Measurements from ENCODE around the gene HAPLN1. TPM values are rescaled to one million over a fixed set of nuclear protein-coding genes. Genes with fewer than 3 reads are reported as not detected.

Gene HAPLN1
- polyA plus RNA-seq, 2 of the 4 experiments (the other 2 are of a cell fraction): not detected

DNA sequence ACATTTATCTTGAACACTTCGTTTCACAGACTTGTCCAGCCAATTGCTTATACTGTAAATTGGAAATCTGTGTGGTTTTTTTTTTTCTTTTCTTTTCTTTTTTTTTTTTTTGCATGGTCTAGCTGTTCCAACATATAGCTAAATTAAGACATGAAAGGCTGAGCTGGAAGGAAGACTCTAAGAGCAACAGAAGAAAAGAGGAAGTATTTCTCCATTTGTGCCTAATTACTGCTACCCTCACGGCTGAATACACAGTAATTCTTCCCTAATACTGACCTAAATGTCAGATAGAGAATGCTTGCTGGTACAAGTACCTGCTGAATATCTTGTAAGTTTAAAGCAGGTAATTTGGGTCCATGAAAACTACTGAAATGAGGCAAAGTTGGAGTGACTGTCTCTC is 11.0 kb upstream of the HAPLN1 start:
- Histone ChIP-seq H3K9me3 (no peaks in the 10 kb centered on the region), H3K27ac (no peak overlapping the region), H3K4me2 (no peak overlapping the region), H3K4me1 (no peaks in the 10 kb centered on the region), H3K4me3 (no peak overlapping the region)
- ChIA-PET POLR2A (no interaction called here), CTCF (interaction anchor here (1.4 to 1.7 kb wide), 2 partner anchors 10 to 19 kb away, joined by 4 to 5 read pairs; no protein-coding TSS in a partner anchor)
- no peak for TF ChIP-seq GATA3 (IDR thresholded peaks at IDR 0.05; ENCODE audit: borderline replicate concordance)
- TF ChIP-seq RAD21 (conservative IDR thresholded peaks at IDR 0.05 in 1 of 2, IDR thresholded peaks at IDR 0.05 in 1 of 2): no peak
- no peak for TF ChIP-seq ZSCAN20 (CRISPR knock-in tag; IDR thresholded peaks at IDR 0.05)
- TF ChIP-seq ESRRA (IDR thresholded peaks at IDR 0.05; ENCODE audit: borderline replicate concordance, low read length): no peak
- no peak for TF ChIP-seq SREBF2 (IDR thresholded peaks at IDR 0.05)
- no peak for TF ChIP-seq ELK1 (IDR thresholded peaks at IDR 0.05; ENCODE audit: low read depth, low read length)
- TF ChIP-seq MAZ (IDR thresholded peaks at IDR 0.05; ENCODE audit: borderline replicate concordance, low read depth, low read length): no peak
- no peak for TF ChIP-seq ZFP36 (IDR thresholded peaks at IDR 0.05; ENCODE audit: borderline replicate concordance, partially characterized antibody)
- DNase-seq (ENCODE audit: low read depth in 1 of 2, low spot score in 1 of 2) (no peak), FAIRE-seq (no peak), ATAC-seq (no peak)
- WGBS (ENCODE audit: missing lambda C conversion rate): 39% methylated on average over 2 of the region's 2 CpGs

- H3K27ac ChIP-seq: no peak overlapping the region
- no peaks in the 10 kb centered on the region for H3K4me1 ChIP-seq
- CTCF ChIA-PET: no interaction called here
- no peak overlapping the region for H3K4me3 ChIP-seq
- H3K4me2 ChIP-seq: no peak overlapping the region
- no peaks in the 10 kb centered on the region for H3K9me3 ChIP-seq
- DNase-seq (ENCODE audit: low read depth in 1 of 2, low spot score in 1 of 2) (no peak), ATAC-seq (no peak), FAIRE-seq (no peak)
- POLR2A ChIA-PET: no interaction called here
- TF ChIP-seq REST (IDR thresholded peaks at IDR 0.05) (no peak), HMGXB4 (CRISPR knock-in tag; IDR thresholded peaks at IDR 0.05; ENCODE audit: borderline replicate concordance) (no peak), HDAC2 (IDR thresholded peaks at IDR 0.05) (no peak)
These were observed 8.7 kb upstream of the HAPLN1 start for GRCh38 chr5:83729362-83729761.

DNA sequence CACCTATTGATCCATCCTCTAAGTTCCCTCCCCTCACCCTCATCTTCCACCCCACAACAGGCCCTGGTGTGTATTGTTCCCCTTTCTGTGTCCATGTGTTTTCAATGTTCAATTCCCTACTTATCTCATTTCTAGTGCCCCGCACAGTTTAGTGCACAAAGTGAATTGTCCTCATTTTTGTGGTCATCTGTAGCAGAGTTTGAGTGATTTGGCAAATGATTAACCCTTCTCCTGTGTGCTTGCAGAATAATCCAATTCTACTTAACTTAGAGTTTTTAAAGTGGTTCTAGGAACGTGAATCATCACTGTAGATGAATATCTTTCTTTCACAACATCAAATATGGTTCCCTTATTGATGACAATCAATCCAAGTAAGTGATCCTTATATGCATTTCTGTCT is 6.3 kb upstream of the HAPLN1 start:
- CTCF ChIA-PET: no interaction called here
- H3K27ac ChIP-seq: no peak overlapping the region
- 22% methylated on average over 2 of the region's 2 CpGs for WGBS (ENCODE audit: missing lambda C conversion rate)
- FAIRE-seq: no peak
- 0 out of 3 replicates have a peak, but pooled peaks cover 4% of the 10 kb centered on the region for H3K4me1 ChIP-seq
- POLR2A ChIA-PET: no interaction called here
- no peaks in the 10 kb centered on the region for H3K9me3 ChIP-seq
- no peak overlapping the region for H3K4me3 ChIP-seq
- H3K4me2 ChIP-seq: no peak overlapping the region
- no peak for DNase-seq (ENCODE audit: low read depth in 1 of 2, low spot score in 1 of 2)
- no peak for ATAC-seq
- TF ChIP-seq ESRRA (IDR thresholded peaks at IDR 0.05; ENCODE audit: borderline replicate concordance, low read length) (no peak), TFCP2L1 (CRISPR knock-in tag; IDR thresholded peaks at IDR 0.05) (no peak), USF2 (IDR thresholded peaks at IDR 0.05) (no peak), SMC3 (IDR thresholded peaks at IDR 0.05) (no peak), CBX2 (IDR thresholded peaks at IDR 0.05; ENCODE audit: borderline replicate concordance, low read depth) (no peak), JUNB (IDR thresholded peaks at IDR 0.05) (no peak), GATA3 (IDR thresholded peaks at IDR 0.05; ENCODE audit: borderline replicate concordance) (no peak), POLR2AphosphoS2 (conservative IDR thresholded peaks at IDR 0.05; ENCODE audit: low read length) (no peak), KDM1A (IDR thresholded peaks at IDR 0.05; ENCODE audit: low read depth) (no peak), RCOR1 (IDR thresholded peaks at IDR 0.05; ENCODE audit: low read depth, low read length) (no peak), ZFP36 (IDR thresholded peaks at IDR 0.05; ENCODE audit: borderline replicate concordance, partially characterized antibody) (no peak)
- TF ChIP-seq, protein P1, sequence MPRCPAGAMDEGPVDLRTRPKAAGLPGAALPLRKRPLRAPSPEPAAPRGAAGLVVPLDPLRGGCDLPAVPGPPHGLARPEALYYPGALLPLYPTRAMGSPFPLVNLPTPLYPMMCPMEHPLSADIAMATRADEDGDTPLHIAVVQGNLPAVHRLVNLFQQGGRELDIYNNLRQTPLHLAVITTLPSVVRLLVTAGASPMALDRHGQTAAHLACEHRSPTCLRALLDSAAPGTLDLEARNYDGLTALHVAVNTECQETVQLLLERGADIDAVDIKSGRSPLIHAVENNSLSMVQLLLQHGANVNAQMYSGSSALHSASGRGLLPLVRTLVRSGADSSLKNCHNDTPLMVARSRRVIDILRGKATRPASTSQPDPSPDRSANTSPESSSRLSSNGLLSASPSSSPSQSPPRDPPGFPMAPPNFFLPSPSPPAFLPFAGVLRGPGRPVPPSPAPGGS (IDR thresholded peaks at IDR 0.05): no peak
- TF ChIP-seq, protein P2, sequence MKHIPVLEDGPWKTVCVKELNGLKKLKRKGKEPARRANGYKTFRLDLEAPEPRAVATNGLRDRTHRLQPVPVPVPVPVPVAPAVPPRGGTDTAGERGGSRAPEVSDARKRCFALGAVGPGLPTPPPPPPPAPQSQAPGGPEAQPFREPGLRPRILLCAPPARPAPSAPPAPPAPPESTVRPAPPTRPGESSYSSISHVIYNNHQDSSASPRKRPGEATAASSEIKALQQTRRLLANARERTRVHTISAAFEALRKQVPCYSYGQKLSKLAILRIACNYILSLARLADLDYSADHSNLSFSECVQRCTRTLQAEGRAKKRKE (CRISPR knock-in tag; IDR thresholded peaks at IDR 0.05; ENCODE audit: low read depth): no peak
- TF ChIP-seq, protein P3, sequence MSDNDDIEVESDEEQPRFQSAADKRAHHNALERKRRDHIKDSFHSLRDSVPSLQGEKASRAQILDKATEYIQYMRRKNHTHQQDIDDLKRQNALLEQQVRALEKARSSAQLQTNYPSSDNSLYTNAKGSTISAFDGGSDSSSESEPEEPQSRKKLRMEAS (IDR thresholded peaks at IDR 0.05): no peak

All from A549 (cell line).